ENCODE data around the gene CYP4Z1.

- TF ChIP-seq CTCF (IDR thresholded peaks at IDR 0.05; ENCODE audit: extremely low read depth in 1 of 2, insufficient read depth in 1 of 2, low read depth in 1 of 2, low read length in 2 of 2) (no peak), POLR2AphosphoS5 (IDR thresholded peaks at IDR 0.05; ENCODE audit: insufficient read depth, low read depth, low read length) (no peak), POLR2A (IDR thresholded peaks at IDR 0.05; ENCODE audit: low read depth, low read length) (no peak), EZH2 (IDR thresholded peaks at IDR 0.05; ENCODE audit: borderline replicate concordance, low read depth, low read length, severe bottlenecking) (no peak), JUN (IDR thresholded peaks at IDR 0.05; ENCODE audit: borderline replicate concordance, insufficient read depth, insufficient read length, low read depth) (no peak)
Observed at GRCh38 chr1:47137925-47138615, 71.0 kb downstream of the CYP4Z1 start.
